ENCODE data around the gene BPIFA3.

The BPIFA3 gene

GRCh38 chr20:33229843-33230242 is 12.7 kb downstream of the BPIFA3 start:
- DNase-seq, result peak; percentile 65

DNA sequence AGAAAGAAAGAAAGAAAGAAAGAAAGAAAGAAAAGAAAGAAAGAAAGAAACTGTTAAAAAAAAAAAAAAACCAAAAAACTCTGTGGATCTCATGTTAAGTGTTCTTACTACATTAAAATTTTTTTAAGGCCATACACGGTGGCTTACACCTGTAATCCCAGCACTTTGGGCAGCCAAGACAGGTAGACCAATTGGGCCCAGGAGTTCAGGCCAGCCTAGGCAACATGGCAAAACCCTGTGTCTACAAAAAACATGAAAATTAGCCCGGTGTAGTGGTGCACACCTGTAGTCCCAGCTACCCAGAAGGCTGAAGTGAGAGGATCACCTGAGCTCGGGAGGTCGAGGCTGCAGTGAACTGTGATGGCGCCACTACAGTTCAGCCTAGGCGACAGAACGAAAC is 14.1 kb downstream of the BPIFA3 start:
- no peak for DNase-seq

GRCh38 chr20:33232486-33233072 is 15.4 kb downstream of the BPIFA3 start:
- no peak for DNase-seq

GRCh38 chr20:33233129-33233774 is 16.1 kb downstream of the BPIFA3 start:
- DNase-seq, result no peak

DNA sequence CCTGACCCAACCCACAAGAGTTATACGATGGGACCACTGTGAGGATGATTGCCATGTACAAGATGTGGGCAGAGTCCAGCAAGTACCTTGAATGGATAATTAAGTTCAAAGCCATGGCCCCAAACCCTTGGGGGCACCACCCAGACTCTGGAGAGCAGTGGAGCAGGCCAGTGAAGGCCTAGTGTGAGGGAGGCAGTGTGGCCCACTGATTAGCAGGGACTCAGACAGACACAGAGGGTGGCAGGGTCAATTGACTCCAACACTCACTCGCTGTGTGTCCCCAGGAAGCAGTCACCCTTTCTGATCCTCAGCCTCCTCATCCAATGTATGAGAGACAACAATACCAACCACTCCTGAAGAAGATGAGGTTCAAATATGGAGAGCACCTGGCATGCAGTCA is 16.9 kb downstream of the BPIFA3 start:
- DNase-seq, result no peak

GRCh38 chr20:33235696-33236095 is 18.5 kb downstream of the BPIFA3 start, which contains the start of gene BPIFA1:
TSS of gene BPIFA1 (plus strand) at chr20:33235996. CDS start at chr20:33237712, 1,716 bp downstream.
- no peak for DNase-seq

GRCh38 chr20:33236351-33236750 is 19.2 kb downstream of the BPIFA3 start:
- DNase-seq, result no peak

DNA sequence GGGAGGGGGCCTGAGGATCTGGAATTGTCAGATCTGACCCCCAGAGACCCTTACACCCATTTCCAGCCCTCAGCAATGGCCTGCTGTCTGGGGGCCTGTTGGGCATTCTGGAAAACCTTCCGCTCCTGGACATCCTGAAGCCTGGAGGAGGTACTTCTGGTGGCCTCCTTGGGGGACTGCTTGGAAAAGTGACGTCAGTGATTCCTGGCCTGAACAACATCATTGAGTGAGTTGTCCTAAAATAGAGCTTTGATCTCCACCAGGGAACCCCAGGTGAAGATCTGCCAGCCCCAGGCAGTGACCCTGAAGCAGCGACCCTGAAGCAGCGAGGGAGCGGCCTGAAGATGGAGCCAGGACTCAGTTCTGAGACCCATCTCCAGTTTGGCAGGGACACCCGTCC is 20.8 kb downstream of the BPIFA3 start:
- DNase-seq, result no peak

GRCh38 chr20:33239418-33239817 is 22.3 kb downstream of the BPIFA3 start:
- DNase-seq, result no peak

DNA sequence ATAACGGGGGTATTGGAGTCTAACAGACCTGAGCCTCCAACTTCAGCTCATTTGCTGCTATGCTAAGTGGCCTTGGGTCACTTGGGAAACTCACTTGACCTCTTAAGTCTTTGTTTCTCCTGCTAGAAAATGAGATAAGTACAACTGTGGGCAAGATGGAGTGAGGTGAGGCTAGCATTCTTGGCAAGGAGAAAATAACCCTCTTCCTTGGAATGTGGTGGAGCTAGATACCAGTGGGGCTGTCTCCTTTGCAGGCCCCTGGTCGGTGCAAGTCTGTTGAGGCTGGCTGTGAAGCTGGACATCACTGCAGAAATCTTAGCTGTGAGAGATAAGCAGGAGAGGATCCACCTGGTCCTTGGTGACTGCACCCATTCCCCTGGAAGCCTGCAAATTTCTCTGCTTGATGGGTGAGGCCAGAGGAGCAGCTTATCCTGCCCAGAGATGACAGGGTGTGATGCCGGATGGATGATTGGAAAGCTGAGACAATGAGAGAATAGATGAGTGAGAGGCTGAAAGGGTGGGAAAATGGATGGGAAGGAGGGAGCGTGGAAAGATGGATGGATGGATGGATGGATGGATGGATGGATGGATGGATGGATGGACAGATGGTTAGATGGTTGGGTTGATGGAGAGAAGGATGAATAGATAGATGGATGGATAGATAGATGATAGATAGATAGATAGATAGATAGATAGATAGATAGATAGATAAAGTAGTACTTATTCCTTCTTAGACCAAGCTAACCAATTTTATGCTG is 23.0 kb downstream of the BPIFA3 start:
- DNase-seq, result no peak

GRCh38 chr20:33240923-33241322 is 23.8 kb downstream of the BPIFA3 start:
- no peak for DNase-seq

- DNase-seq, result no peak
Measured at GRCh38 chr20:33242319-33243100, 25.4 kb downstream of the BPIFA3 start.

- DNase-seq, result no peak
Measured at GRCh38 chr20:33246077-33246476, 28.9 kb downstream of the BPIFA3 start.

DNA sequence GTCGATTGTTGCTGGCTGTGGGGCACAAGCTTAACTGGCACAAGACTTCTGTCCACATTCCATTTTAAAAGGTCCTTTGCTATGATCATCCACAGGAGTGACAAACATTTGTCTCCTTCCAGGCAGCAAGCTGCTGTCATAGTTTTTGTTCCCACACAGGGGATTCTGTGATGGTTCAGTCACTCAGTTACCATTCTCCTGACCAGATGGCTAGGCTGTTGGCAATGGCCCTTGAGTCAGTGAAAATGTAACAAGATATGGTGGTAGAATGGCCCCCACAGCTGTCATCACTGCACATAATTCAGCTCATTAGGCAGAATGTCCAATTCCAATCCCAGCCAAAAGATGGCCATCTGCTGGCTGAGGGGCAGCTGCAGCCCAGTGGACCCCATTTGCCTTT is 32.3 kb downstream of the BPIFA3 start:
- DNase-seq, result no peak

GRCh38 chr20:33250666-33251065 is 33.5 kb downstream of the BPIFA3 start:
- no peak for DNase-seq

DNA sequence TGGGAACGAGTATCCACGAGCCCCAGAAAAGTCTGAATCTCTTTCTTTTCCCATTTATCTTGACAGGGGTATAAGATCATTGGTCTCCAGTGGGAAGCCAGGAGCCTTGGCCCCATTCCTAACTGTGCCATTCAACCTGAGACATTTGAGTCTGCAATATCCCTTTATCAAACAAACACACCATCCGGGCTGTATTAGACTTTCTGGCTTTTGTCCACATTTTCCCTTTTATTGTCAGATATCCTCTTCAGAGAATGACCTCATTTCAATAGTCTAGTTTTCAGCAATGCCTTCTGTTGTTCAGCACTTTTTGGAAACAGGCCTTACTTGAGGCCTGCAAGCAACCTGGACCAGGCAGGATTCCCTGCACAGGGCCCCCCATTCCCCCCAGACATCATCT is 34.3 kb downstream of the BPIFA3 start:
- DNase-seq, result no peak

DNA sequence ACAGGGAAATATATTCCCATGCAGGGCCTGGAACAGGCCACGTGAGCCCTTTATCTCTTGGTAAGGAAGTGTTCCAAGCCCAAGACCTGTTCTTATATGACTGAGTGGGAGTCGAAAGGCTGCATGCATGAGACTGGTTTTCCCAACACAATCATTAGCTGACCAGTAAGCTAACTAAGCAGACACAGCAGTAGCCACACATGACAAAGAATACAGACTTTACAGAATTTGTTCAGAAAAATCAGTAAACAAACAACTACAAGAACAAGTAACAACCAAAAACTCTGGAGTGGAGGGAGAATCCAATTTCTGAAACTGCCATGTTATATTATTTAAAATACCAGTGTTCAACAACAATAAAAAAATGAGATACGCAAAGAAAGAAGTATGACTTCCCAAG is 35.3 kb downstream of the BPIFA3 start:
- DNase-seq, result no peak

- DNase-seq, result no peak
Measured at GRCh38 chr20:33255005-33255404, 37.9 kb downstream of the BPIFA3 start.

GRCh38 chr20:33257237-33257636 is 40.1 kb downstream of the BPIFA3 start:
- no peak for DNase-seq

- no peak for DNase-seq
Measured at GRCh38 chr20:33259371-33259770, 42.2 kb downstream of the BPIFA3 start.

GRCh38 chr20:33261465-33261864 is 44.3 kb downstream of the BPIFA3 start:
- DNase-seq, result no peak

GRCh38 chr20:33262658-33263065 is 45.5 kb downstream of the BPIFA3 start:
- peak; percentile 52 for DNase-seq

GRCh38 chr20:33263784-33264183 is 46.6 kb downstream of the BPIFA3 start:
- DNase-seq, result no peak
